GM21717 (cell line): ENCODE data around the gene SND1.
"Not testable (repeated sequence)": the region's sequence is repeated elsewhere in the genome, so short reads cannot be mapped to it uniquely, and the experiment has no call there.

Experiments used
- ATAC-seq: cut with Tn5 transposase; IDR thresholded peaks from one replicate; pipeline ENCODE4 v1.9.1; 2021; ENCODE audit warnings: mild to moderate bottlenecking, moderate library complexity; ENCODE audit not compliant: unreplicated experiment

SND1 gene

DNA sequence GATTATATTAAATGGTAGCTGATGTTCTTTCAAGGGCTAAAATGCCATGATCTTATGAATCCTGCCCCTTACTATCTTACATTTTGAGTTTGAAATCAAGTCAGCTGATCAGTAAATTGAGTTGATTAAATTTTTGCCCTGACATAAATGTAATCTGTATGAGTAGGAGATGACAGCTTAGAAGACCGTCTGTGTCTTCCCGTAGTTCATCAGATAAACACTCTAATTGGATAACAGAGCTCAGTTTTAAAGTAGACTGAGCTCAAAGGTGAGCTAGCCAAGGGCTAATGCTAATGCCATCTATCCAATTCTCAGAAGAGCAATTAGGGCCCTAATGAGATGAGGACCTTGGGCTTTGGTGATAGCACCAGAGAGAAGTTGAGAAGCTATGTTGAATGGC is 296.3 kb downstream of the SND1 start:
- no peak for ATAC-seq

DNA sequence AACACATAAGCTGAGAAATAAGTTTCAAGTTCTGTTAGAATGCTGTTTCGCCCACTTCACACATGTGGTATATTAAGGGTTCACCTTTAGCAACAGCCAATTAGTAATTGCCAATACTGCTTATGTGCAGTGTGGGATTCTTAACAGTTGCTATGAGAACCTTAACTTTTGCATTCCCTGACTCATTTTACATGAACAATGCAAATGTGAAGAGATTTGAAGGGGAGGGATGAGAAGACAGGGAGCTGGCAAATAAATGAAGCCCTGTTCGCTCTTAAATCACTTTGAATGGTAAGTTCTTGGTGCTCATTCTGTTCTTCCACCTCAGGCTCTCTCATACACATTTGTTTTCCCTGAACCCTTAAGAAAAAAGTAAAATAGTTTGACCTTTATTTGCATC is 296.9 kb downstream of the SND1 start:
- no peak for ATAC-seq

DNA sequence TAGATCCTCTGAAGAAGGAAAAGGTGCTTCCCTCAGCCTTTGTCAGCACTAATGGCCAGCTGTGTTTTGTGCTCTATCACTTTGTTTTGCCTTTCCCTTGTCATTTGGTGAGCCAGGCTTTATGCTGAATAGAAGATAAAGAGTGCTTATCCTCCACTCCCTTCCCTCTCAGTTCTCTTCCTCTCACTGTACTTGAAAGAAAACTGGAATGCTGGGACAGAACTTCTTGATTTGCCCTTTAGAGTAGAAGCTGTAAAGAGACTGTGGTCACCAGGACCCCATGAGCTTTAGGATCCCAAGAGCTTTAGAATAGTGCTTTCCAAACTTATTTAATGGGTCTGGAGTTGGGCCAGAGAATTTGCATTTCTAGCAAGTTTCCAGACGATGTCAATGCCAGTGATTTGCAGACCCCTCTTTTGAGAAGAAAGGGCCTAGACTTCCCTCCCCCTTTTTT is 297.8 kb downstream of the SND1 start:
- no peak for ATAC-seq

DNA sequence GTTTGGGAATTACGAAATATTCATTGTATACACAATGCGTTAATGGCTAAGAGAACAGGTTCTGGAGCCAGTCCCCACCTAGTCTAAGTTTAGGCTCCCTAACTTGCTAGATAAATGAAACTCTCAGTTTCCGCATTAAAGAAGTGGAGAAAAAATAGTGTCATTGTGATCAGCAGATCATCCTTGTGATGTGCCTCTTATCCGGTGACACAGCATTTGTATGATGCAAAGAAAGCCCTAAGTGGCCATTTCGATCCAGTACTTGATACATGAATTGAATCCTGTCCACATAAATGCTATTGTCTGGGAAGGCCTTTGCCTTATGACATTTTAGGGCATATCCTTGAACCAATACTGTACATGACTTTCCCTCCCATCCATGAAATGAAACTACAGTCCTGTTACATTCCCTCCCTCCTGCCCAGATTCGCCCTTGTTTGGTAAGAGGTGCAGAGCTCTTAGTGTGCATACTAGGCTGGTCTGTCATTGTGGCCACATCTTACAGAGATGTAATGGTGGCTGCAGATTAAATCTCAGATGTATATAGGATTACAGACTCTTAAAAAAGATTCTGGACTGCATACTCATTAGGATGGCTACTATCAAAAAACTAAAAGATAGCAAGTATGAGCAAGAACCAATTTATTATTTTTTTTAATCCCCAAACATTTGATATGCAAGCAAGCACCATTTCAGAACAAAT is 298.4 kb downstream of the SND1 start:
- ATAC-seq, result no peak

DNA sequence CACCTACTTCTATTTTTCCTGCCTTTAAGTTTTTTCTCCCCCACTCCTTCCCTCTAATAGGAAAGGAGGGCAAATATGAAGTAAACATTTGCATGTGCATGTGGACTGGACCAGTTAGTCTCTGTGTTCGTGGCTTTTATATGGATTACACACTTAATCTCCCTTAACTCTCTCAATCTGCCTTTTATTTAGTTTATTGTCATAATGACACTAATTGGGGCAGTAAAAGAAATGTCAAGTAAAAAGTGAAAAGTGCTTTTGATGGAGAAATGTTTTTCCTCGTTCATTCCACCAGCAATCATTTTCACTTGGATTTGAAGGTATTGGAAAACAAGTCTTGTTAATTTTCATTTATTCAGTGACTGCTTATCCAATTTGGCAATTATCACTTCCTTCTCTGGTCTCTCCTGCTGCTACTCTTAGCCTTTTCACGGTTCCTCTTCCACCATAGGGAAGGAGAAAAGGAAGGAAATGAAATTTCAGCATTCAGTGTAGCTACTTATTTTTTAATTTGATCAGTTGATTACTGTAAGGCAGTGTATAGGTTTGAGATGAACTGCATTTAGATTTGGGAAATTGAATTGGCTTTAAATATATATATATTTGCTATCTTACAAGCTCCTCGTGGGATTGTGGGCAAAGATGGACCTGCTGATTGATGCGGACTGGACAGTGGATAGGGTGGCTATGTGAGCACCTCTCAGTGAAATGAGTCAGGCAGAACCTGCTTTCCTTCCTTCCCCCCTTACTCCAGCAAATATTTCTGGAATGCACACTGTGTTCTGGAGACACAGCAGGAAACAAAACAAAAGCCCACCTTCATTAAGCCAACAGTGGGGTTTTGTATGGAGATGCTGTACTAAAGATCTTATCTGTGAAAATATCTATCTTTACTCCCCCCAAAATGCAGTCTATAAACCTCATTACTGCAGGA is 301.7 kb downstream of the SND1 start:
- ATAC-seq, result no peak

DNA sequence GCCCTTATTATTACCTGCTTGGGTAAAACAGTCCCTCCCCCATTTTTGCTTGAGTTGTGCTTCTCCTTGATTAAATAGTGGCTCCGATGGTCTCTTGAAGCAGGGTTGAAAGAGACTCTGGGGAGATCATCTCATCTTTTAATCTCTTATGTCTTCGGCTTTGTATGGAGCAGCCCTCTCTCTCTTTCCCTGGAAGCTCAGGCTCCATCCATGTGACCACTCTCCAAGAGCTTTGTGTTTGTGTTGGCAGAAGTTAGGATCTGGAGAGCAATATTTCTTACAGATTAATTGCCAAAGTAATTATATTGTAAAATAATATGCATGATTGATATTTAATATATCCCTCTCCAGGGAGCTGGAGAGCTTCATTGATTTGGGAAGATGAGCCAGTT is 302.4 kb downstream of the SND1 start:
- no peak for ATAC-seq

DNA sequence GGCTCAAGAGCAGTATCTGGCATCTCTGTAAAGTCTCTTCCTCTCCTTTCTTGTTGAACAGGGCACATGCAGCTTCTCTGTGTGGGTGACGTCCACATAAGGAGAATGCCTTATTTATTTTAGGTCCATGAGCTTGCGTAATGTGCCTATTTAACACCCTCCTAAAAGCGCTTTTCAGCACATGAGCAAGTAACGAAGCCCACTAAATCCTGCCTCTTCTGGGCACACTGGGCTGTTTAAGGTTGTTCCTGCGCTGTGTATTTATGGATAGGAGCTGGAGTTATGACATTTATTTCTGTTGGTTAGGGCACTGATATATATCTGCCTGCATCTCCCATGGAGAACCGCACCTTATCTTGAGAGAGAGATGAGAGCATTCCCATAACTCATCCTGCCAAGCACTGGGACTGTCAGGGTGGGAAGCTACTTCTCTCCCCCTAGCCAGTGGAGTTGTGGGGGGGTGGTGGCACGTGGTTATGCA is 303.1 kb downstream of the SND1 start:
- ATAC-seq, result no peak

DNA sequence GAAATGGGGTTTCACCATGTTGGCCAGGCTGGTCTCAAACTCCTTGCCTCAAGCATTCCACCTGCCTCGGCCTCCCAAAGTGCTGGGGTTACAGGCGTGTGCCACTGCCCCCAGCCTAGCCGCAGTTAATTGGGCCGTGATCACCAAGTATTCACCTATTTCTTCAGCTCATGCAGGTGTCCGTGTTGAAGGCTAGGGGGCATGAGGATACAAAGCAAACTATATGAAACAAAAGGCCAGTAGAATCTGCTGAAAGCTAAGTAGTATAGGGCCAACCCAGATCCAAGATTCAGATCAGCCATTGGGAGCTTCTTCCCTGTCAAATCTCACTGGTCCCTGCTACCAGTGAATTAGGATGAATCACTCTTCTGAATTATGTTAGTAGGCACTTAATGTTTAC is 305.9 kb downstream of the SND1 start:
- no peak for ATAC-seq

DNA sequence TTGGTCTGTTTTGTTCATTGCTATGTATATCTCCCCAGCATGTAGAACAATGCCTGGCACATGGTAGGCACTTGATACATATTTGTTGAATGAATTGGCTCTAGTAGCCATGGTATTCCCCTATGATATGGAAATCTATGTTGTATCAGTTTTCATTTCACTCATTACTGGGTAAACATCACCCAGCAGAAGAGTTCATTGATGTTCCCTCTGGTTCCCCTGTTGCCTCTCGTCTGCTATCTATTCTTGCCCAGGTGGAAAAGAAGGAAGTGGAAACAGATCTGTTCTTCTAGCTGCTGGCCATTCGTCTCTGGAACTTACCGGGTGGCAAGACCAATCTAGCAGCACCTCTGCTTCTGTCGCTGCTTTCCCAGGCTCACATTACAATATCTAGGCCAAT is 307.8 kb downstream of the SND1 start:
- ATAC-seq, result peak; percentile 68

DNA sequence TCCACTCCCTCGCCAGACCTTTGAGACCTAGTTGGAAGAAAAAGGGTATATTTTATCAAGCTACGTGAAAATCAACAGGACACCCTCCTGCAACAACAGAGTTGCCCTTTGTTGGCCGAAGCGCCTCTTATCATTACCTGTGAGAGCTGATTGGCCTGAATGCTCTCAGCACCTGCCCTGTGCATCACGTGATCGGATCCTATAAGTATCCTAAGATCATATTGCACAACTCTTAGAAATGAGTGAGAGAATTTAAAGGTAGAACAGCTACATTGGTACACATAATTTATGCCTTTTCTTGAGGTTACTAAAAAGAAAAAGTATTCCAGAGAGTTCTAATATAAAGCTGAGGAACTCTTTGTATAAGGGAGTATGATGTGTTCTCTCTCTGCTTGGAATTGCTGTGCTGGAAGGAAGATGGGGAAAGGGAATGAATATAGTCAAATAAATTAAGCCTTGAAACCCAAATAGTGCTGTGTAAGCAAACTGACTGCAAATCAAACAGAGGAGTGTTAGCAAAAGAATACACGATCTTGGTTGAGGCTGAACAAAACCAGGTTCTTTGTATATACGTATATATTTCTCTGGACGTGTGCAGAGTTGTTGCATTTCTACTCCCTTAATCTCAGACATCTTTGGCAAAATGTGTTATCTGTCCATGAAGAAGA is 309.9 kb downstream of the SND1 start:
- ATAC-seq, result no peak

DNA sequence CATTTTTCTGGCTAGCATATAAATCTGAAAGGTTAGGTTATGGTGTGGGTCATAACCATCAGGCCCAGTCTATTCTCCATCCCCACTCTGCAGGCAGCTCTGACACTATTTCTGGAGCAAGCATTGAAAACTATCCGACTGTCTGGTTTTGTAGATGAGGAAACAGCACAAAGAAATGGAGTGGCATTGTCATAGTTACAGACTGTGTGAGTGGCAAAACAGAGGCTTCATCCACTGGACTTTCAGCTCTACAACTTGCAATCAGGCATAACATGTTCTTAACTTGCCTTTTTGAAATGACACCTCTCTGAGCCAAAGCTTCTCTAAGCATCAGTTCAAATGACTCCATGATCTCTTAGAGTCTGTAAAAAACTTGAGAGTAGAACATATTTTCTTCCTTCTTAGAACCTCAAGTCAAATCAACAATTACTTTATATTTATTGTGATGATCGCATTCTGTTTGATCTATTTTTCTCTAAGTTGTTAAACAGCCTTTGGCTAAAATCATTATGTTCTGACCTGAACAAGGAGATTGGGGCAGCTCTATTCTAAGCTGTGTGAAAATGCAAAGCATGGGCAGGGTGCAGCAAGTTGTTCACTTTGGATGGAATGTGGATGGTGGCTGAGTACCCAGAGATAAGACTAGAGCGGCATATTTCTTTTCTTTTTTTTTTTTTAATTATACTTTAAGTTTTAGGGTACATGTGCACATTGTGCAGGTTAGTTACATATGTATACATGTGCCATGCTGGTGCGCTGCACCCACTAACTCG is 310.8 kb downstream of the SND1 start:
- ATAC-seq, result no peak

DNA sequence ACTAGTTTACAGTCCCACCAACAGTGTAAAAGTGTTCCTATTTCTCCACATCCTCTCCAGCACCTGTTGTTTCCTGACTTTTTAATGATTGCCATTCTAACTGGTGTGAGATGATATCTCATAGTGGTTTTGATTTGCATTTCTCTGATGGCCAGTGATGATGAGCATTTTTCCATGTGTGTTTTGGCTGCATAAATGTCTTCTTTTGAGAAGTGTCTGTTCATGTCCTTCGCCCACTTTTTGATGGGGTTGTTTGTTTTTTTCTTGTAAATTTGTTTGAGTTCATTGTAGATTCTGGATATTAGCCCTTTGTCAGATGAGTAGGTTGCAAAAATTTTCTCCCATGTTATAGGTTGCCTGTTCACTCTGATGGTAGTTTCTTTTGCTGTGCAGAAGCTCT is 311.9 kb downstream of the SND1 start:
- not testable (repeated sequence) for ATAC-seq

DNA sequence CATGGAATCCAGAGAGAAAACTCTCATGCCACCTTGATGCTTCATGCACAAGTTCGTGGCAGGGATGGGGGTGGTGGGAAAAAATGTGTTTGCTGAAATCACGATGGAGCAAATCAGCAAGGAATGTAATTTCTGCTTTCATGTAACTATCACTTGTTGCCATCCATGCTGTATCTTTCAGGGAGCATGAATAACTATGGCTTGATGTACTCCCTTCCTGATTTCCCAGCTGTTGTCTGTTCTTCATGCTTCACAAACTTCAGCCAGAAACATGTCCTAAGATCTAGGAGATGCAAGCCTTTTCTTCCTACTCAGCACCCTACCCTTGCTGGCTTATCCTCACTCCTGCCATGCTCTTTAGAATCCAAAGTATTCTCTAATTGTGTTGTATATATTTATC is 315.3 kb downstream of the SND1 start:
- ATAC-seq, result no peak

DNA sequence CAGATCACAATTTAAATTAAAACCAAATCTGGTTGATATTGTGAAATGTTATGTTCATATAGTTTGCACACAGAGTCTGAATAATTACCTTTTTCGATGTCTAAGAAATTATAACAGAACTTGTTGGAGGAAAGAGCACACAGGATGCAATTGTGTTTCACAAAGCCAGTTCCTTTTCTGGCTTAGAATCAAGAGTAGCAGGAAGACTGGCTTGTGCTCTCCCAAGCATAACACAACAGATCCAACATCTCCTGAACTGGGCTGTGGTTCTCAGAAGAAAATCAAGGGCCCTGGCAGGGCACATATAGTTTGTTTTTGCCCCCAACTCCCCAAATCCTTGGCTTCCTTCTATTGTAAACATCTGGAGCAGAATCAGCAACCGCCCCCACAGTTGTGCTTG is 316.6 kb downstream of the SND1 start:
- ATAC-seq, result no peak

DNA sequence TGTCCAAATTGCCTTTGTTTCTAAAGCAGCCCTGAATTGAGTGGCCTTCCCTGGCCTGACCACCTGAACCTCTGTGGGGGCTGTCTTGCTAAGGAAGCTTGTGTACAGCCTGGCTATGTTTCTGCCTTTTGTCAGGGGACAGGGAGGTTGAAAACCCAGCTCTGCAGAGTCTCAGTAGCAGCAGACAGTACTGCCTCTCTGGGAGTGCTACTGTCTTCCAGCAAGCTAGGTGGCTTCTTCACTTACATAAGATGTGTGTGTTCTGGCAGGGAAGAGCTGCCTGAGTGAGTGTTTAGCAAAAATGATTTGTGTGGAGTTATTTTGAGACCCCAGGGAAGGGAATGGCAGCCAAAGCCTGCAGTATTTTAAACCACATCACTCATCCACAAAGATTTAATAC is 321.8 kb downstream of the SND1 start:
- ATAC-seq, result no peak

DNA sequence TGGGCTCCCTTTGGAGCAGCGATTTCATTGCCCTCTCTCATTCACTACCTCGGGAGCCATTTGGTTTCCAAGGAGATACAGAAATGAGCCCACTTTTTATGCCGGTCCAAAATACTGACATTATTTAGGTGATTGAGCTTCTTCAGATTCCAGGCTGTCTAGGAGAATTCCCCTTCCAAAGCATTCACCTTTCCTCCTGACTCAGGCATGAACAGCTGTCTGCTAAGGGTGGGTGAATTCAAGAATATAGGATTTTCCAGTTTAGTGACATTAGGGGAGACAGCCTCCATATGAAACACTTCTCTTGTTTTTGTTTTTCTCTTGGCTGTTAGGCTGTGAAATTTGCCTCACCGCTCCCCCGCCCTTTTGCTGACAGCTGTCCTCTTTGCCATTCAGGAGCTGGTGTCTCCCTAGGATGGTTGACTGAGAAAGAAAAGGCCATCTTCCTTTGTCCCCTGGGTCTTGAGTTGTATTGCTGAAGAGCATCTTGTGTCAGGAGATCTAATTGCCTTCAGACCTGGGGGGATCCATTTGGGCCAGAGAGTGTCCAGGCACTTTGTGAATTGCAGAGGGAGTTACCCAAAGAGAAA is 322.5 kb downstream of the SND1 start:
- no peak for ATAC-seq

DNA sequence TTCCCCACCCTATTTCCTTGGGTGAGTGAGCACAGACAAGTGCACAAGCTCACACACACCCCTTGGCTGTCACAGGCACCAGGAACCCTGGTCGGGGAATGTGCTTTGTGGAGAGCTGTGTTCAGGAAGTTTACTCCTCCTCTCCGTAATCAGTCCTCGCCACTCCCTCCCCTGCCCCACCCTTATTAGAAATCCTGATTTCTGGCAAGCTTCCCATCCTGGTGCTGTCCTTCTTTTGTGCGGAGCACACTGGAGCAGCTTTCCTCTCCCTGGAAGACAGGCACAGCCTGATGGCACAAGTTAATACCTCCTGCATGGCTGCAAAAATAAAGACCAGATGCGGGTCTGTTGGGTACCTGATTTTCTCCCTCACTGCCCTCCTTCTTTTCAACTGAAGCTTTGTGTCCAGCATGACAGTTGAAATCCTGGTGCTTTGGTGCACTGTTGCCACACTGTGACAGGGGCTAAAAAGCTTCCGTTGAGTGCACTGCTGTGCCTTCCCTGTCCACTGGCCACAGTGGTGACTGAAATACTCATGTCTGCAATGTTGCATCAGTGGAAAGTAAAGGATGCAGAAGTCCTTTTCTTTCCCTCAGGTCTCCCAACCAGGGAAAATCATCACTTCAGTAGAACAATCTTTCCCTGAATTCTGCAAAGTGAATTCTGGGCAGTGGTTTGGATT is 324.2 kb downstream of the SND1 start:
- ATAC-seq, result no peak

DNA sequence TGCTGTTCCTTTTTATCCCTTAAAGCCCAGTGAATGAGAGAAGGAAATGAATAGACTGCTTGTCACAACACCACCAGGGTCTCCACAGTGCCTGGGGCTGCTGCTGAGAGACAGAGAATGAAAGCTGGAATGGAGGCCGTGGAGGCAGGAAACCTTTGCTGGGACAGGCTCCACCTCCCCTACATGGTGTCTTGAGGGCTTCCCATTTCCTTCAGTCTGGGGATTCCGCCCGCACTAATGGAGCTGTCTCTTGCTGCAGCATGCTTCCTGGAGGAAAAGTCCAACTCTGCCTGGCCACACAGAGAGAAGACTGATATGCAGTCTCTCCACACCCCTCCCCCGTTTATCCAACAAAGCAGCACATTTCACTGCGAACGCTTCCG is 324.7 kb downstream of the SND1 start:
- no peak for ATAC-seq

DNA sequence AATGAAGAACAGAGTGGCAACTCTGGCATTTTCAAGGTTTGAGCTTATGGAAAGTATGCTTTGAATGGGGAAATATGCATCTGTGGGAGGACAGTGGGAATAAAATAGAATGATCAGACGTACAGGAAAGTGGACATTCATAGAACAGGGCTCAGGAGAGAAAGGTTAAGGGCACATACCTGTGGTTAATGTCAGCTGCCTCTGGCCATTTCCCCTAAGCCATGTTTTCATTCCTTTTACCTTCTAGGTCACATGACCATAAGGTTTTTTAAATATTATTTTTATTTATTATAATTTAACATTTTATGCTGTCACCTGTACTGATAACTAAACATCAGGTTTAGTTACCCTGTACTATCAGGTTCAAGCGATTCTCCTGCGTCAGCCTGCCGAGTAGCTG is 326.4 kb downstream of the SND1 start:
- no peak for ATAC-seq
